ENCODE data around the gene ZKSCAN3.
A peak's percentile ranks its signal among the peaks of the same experiment; 100 is the strongest.
"Not testable (repeated sequence)": the region's sequence is repeated elsewhere in the genome, so short reads cannot be mapped to it uniquely, and the experiment has no call there.

Gene ZKSCAN3

DNA sequence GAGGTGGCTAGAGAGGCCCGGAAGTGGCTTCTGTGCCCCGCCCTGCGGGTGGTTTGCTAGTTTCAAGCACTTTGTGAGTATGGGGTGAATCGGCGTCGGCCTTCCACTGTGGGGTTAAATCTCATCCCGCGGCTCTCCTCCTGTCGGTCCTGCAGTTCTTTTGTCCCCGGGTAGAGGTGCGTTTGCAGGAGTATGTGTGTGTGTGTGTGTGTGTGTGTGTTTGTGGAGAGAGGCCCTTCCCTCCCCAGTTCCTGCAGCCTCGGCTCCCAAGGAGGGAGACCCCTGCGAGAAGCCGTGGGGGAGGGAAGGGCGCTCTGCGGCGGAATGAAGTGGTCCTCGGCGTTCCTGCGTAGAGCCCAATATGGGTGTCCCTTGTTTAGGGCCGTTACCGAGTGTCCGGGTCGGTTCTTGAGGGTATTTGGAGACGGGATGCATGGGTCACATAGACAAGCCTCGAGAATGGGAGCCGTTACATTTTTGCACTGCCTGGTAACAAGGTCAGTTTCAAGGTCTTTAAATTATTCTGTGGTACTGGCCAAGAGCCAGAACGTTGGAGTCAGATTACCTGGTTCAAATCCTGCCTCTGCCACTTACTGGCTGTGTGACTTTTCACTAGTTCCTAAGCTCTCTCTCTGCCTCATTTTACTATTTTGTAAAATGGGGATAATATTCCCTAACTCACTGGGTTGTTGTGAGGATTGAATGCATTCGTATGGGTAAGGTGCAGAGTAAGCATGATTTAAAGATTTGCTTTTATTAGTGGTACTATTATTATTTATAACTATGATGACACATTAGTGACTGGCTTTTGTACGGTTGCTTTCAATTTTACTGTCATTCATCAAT, at the start of gene ZKSCAN3:
ZKSCAN3 (plus strand) TSS at position 56 of the 846 bp plus-strand sequence. CDS start 9,640 bp downstream, outside the sequence.
- peak; percentile 65 to 69 (median 65) for DNase-seq (ENCODE audit: low read depth in 3 of 3)

- DNase-seq (ENCODE audit: low read depth in 3 of 3), result no peak
These were observed 46.2 kb upstream of the ZKSCAN3 start for GRCh38 chr6:28303570-28303969.

DNA sequence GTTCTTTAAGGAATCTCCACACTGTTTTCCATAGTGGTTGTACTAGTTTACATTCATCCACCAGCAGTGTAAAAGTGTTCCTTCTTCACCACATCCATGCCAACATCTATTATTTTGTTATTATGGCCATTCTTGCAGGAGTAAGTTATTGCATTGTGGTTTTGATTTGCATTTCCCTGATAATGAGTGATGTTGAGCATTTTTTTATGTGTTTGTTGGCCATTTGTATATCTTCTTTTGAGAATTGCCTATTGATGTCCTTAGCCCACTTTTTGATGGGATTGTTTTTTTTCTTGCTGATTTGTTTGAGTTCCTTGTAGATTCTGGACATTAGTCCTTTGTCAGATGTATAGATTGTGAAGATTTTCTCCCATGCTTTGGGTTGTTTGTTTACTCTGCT, 43.4 kb upstream of the ZKSCAN3 start:
- not testable (repeated sequence) for DNase-seq (ENCODE audit: low read depth in 3 of 3)

- DNase-seq (ENCODE audit: low read depth in 3 of 3), result no peak
These were observed 38.5 kb upstream of the ZKSCAN3 start for GRCh38 chr6:28311139-28311823.

DNA sequence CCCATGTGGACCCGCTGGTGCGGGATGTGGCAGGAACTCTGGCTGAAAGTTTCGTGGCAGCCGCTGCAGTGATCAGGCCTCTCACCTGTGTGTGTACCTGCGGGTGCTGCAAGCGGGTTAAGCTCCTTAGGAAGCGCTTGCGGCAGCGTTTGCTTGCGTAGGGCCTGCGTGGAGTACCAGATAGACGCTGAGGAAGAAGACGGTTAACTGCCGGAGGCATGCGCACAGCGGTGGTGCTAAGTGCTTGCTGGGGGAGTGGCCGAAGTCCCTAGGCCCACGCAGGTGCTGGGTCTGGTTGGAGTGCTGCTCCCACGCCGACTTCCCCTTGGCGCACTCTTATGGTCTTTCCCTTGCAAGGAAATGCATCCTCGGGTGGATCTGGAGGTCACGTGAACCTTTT, 36.8 kb upstream of the ZKSCAN3 start:
- no peak for DNase-seq (ENCODE audit: low read depth in 3 of 3)

- no peak for DNase-seq (ENCODE audit: low read depth in 3 of 3)
These were observed 34.1 kb upstream of the ZKSCAN3 start for GRCh38 chr6:28315628-28316027.

DNA sequence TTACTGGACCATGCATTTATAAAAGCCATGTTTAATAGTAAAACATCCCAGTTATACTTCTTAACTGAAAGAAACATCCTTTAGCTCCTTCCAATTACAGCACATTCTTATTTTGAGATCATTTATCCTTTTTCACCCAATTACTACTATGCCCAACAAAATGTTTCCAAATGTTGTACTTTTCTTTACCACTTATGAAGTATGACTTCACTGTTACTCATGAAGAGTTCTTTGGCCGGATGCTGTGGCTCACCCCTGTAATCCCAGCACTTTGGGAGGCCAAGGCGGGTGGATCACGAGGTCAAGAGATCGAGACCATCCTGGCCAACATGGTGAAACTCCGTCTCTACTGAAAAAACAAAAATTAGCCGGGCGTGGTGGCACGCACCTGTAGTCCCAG, 31.9 kb upstream of the ZKSCAN3 start:
- not testable (repeated sequence) for DNase-seq (ENCODE audit: low read depth in 3 of 3)

DNA sequence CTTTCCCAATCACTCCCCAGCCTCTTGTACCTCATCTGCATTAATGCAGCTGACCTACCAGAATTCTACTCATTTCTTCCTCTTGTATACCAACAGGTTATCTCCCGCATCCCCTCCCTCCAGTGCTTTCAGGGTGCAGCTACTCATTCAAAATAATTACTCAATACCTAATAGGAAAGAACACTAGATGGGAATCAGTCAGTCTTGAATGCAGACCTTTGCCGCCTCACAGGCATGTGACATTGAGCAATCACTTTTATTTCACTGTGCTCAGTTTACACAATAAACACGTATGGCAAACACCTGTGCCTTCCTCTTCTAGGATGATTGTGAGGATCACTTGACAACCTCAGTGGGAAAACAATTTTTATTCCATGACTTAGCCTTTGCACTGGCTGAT, 27.1 kb upstream of the ZKSCAN3 start:
- no peak for DNase-seq (ENCODE audit: low read depth in 3 of 3)

DNA sequence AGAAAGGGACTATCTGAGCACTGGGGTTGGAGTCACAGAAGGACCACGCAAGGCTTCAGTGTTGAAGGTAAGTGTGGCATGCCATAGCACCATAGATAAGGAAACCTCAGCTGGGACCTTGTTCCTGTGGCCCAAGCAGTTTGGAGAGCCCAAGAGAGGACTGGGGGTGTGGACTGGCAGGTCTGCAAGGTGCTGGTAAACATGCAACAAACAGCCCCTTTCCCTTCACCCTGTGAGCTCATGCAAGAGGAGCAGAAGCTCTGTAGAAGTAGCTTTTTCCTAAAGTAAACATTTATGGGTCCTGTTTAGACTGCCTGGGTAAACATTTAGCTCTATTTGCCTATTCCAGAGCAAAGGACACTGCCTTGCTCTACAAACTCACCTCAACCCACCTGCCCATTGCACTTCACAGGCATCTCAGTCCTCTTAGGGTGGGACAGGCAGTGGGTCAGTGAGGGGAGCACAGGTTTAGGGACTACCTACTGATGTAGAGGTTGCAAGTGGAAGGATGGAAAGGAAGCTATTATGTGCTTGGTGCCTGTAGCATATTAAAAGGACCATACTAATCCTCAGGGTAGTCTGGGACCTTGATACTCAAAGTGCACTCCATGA, 25.8 kb upstream of the ZKSCAN3 start:
- no peak for DNase-seq (ENCODE audit: low read depth in 3 of 3)

GRCh38 chr6:28326371-28326948, 23.3 kb upstream of the ZKSCAN3 start:
- DNase-seq (ENCODE audit: low read depth in 3 of 3), result no peak

DNA sequence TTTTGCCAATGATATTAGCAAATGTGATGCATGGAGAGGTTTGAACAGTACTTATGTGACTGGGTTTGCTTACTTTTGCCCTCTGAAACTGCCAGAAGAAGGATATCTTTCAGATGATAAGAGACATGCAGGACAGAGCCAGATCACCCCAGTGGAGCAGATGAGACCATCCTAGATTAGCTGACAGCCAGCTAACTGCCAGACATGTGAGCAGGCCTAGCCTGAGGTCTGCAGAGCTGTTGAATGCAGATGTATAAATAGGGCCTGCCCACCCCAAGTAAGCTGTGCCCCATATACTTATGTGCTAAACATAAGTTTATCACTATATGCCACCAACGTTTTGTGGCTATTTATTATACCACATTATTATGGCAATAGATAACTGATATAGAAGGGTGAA, 19.7 kb upstream of the ZKSCAN3 start:
- DNase-seq (ENCODE audit: low read depth in 3 of 3), result no peak

GRCh38 chr6:28333047-28333446, 16.7 kb upstream of the ZKSCAN3 start:
- no peak for DNase-seq (ENCODE audit: low read depth in 3 of 3)

DNA sequence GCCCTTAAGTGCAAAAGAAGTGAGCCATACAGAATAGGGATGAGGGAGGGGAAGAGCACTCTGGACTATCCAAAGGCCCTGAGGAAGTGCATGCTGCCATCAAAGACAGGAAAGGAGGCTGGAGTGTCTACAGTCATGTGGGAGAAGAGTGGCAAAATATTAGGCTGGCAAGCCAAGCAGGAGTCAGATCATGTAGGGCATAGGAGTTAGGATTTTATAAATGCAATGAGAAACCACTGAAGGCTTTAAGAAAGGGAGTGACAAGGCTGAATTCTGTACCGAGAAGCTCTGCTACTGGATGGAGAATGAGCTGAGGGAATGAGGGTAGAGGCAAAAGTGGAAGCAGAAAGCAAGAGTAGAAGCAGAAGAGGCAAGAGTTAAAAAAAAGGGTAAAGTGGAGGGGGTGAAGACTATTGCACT, 16.1 kb upstream of the ZKSCAN3 start:
- DNase-seq (ENCODE audit: low read depth in 3 of 3), result no peak

DNA sequence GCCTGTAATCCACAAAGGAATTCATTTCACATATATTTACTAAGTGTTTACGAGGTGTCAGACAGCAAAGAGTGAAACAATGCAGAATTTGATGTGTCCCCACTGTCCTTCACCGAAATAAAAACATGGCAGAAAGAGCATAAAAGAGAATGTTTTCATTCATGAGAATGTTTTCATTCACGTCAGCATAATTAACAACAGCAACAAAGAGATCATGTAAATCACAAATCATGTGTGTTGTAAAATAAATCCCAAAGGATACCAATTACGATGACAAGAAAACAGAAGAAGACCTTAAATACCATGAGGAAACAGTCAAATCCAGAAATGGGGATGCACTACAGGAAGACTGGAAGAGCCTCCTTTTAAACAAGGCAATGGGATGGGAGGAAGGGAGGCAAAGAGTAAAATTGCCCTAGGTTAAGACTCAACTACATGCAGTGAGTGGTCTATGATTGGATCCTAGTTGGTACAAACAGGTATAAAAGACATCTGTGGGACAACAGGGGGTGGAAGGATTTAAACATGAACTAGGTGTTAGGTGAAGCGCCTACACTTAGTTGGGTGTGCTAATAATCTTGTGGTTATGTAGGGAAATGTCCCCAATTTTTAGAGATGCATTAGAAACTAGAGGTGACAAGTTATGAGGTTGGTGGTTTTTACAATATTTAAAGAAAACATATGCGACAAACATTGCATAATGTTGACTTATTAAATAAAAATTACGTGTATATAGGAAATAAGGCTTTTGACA, 15.3 kb upstream of the ZKSCAN3 start:
- no peak for DNase-seq (ENCODE audit: low read depth in 3 of 3)

DNA sequence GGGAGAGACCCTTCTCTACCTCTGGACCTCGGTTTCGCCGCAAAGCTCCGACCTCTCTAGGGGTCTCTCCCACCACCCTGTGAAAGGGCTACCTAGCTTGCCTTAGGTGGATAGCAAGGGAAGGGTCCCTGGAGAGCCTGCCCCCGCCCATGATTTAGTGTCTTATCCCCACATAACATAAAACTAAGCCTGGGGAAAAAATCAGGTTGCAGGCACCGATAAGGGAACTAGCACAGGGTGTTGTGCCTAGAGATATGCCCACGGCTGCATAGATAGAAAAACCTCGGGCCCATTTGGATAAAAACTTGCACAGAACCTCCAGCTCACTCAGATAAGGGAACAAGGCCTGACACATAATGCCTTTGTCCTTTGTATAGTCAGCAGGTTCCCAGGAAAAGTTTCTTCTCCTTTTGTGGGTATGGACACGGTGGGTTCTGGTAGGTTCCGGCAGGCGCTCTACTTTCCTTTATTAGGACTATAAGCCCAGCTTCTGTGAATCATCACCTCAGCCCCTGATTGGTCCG, 14.6 kb upstream of the ZKSCAN3 start:
- DNase-seq (ENCODE audit: low read depth in 3 of 3), result no peak

- DNase-seq (ENCODE audit: low read depth in 3 of 3), result peak; percentile 48 to 75 (median 64)
These were observed 14.0 kb upstream of the ZKSCAN3 start, which contains the start of gene ZSCAN31 for GRCh38 chr6:28335564-28336283. Gene ZSCAN31, minus strand, starts transcription at chr6:28336148. Its CDS starts 6,465 bp downstream, at chr6:28329683.

- DNase-seq (ENCODE audit: low read depth in 3 of 3), result no peak
These were observed 13.2 kb upstream of the ZKSCAN3 start for GRCh38 chr6:28336284-28337120.

GRCh38 chr6:28337121-28337520, 12.6 kb upstream of the ZKSCAN3 start:
- no peak for DNase-seq (ENCODE audit: low read depth in 3 of 3)

DNA sequence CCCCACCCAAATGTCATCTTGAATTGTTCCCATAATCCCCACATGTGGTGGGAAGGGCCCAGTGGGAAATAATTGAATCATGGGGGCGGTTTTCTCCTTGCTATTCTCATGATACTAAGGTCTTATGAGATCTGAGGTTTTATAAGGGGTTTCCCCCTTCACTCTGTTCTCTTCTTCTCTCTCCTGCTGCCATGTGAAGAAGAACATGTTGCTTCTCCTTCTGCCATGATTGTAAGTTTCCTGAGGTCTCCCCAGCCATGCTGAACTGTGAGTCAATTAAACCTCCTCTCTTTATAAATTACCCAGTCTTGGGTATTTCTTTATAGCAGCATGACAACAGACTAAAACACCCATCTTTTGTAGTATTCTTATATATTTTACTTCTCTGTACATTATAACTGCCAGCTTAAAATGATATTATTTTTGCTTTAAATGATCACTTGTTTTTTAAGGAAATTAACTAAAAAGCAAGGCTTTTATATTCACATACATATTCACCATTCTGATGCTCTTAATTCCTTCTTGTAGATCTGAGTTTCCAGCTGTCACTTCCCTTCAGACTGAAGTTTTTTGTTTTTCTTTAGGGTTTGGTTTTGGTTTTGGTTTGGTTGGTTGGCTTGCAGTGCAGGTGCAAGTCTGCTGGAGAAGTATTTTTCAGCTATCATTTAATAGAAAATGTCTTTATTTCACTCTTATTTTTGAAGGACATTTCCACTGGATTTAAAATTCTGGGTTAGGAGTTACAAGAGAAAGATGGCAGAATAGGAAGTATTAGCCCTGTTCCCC, 9.2 kb upstream of the ZKSCAN3 start:
- no peak for DNase-seq (ENCODE audit: low read depth in 3 of 3)
